Activated gamma-delta T cell (primary cell): ENCODE measurements around the gene CNTN6.
"Not testable (repeated sequence)": the region's sequence is repeated elsewhere in the genome, so short reads cannot be mapped to it uniquely, and the experiment has no call there.

Experiments
- DNase-seq: peaks from one replicate; lab custom pipeline; 2025; lab: John Stamatoyannopoulos, UW

CNTN6 gene

DNA sequence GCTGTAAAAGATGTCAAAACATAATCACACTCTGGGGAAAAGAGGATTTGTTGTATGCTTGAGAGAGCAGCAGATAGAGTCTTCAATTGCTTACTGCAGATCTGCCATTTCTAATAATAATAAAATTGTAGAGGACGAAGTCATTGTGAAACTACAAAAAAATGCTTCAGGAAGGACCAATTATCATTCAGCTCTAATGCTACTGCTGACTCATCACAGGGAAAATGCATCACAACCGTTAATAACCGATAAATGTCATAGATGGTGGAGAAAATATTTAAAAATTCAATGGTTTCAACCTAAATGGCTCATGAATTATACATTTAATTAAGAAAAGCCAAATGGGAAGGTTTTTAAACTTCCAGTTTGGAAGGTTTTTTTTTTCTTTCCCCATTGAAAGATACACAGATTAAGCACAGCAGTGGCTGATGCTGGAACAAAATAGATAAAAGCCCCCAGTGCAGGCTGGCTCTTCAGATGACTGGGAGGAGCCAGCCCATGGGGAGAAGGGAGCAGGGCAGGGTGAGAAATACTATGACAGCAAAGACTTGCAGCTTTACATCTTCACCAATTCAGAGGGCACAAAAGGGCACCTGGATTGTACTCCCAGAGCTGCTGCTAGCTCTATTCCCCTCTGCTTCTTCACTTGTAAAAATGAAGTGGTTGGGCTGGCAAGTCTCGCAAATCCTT, 196.1 kb downstream of the CNTN6 start:
- no peak for DNase-seq

- DNase-seq, result no peak
Measured at GRCh38 chr3:1292571-1293071, 199.8 kb downstream of the CNTN6 start.

DNA sequence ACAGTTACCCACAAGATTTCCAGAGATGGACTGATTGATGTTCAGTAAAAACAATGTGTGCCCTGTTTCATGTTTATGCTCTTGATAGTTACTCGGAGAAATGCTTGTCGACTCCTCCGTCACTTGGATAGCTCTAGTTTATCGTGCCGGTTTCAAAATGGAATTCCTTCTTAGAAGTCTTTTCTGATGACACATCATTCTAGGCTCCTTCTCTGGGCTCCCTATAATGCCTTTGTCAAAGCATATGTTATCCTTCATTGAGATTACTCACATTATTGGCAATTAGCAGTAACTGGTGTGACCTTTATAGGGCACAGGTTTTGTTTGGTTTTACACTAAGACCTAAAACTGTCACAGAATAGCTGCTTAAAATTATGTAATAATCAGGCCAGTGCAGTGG, 201.8 kb downstream of the CNTN6 start:
- DNase-seq, result no peak

DNA sequence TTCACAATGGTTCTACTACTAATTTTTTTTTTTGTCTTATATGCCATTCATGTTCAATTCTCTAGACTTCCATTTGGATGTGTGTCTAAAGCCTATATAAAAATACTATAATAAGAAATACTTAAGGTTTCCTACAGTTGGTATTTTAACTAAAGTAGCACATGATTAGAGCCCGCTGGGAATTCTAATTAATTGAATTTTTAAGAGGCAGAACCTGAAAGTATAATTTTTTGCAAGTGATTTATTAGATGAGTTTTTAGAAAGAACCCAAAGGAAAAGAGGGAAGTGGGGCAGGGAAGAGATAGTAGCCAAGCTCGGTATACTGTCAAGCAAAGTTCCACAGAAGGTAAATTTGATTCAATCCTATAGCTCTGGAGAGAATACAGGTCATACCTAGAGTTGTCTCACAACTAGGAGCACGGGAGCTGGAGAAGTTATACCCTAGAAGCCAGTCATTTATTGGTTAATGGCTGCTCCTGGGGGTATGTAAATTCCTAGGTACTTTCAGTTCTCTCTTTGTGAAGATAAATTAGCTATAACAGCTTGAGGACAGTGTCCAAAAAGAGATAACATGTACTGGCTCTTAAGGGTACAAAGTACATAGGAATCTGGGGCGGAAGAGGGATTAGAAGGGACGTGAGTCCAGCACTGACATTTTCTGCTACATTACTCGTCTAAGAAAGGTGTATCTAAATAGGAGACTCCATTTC, 225.6 kb downstream of the CNTN6 start:
- DNase-seq, result no peak

- no peak for DNase-seq
Measured at GRCh38 chr3:1326546-1326945, 233.7 kb downstream of the CNTN6 start.

DNA sequence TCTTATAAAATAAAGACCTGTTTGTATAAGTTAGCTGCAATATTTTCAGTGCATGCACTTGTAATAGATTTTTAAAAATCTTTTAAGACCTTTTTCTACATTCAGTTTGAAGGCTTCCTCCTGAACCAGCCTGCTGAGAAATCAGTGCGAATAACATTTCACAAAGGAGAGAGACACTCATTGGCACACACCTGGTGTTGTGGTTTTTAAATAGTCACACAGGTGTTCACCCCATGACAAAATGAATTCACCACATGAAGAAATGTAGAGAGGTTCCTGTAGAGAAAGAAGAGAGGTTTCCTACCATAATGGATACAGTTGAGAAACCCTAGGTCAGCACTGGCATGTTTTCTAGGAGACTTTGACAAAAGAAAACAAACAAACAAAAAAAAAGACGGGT, 237.3 kb downstream of the CNTN6 start:
- no peak for DNase-seq

GRCh38 chr3:1346386-1346785, 253.6 kb downstream of the CNTN6 start:
- no peak for DNase-seq

DNA sequence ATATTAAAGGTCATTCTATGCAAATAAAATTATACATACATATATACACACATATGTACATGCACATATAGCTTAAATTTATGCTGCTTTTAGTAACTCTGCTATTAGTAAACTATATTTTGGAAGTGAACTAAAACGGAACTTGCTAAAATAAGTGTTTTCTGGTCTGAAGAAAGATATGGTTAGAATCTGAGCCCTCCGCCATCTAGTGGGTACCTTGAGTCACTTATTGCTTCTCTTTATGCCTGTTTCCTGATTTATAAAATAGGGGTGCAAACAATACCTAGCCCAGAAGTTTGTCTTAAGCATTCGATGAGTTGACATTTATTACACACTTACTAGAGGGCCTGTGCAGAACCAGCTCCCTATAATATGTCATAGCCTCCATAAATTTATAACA, 255.7 kb downstream of the CNTN6 start:
- DNase-seq, result no peak

- no peak for DNase-seq
Measured at GRCh38 chr3:1350885-1351284, 258.1 kb downstream of the CNTN6 start.

DNA sequence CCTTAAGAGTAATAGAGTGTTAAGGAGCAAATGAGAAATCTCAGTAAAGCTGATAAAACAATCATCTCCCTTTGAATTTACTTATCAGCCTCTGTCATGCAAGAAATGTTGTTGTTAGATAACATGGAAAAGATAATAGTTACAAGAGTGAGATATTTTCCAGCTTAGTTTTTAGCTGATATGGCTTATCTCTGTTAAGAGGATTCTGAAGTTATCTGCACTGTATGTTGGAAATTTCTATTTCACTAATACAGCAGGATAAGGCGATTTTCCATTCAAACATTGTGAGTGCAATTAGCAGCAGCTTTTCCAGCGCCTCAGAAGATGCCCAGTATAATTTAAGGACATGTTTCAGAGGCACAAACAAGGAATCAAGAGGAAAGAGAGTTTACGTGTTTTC, 262.9 kb downstream of the CNTN6 start:
- DNase-seq, result no peak

DNA sequence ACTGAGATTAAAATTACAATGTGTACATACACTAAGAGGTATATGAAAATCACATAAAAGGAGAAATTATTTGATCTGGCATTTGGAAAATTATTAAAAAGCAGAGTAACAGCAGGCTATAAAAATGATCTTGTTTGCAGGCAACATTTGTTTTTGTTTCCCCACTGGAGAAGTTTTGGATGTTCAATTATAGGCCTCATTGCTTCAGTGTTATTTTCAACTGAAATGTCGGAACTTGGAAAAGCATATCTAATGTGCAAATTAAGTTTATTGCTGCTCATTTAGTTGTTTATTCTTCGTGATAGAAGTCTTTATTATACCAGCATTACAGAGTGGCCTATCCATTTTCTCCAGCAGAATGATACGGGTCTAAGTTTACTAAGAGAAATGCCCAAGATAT, 263.3 kb downstream of the CNTN6 start:
- DNase-seq, result no peak

DNA sequence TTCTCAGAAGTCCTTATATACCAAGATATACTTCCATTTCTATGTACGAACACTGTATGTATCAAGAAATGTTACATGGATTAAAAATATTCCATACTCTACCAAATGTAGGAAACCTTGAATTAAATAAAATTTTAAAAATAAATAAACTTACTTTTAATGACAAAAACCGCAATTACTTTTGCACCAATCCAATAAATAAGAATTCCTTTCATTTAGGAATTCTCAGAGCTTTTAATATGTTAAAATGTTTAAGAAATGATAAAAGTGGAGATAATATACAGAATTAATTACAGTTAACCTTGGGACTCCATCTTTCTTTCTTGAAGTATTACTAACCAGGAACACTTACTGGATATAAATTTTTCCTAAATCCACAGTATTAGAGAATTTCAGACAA, 272.7 kb downstream of the CNTN6 start:
- no peak for DNase-seq

- DNase-seq, result no peak
Measured at GRCh38 chr3:1374471-1374870, 281.6 kb downstream of the CNTN6 start.

- no peak for DNase-seq
Measured at GRCh38 chr3:1375145-1375544, 282.3 kb downstream of the CNTN6 start.

- no peak for DNase-seq
Measured at GRCh38 chr3:1380926-1381646, 288.3 kb downstream of the CNTN6 start.

- DNase-seq, result no peak
Measured at GRCh38 chr3:1381647-1382036, 288.8 kb downstream of the CNTN6 start.

- DNase-seq, result not testable (repeated sequence)
Measured at GRCh38 chr3:1387396-1387905, 294.6 kb downstream of the CNTN6 start.

DNA sequence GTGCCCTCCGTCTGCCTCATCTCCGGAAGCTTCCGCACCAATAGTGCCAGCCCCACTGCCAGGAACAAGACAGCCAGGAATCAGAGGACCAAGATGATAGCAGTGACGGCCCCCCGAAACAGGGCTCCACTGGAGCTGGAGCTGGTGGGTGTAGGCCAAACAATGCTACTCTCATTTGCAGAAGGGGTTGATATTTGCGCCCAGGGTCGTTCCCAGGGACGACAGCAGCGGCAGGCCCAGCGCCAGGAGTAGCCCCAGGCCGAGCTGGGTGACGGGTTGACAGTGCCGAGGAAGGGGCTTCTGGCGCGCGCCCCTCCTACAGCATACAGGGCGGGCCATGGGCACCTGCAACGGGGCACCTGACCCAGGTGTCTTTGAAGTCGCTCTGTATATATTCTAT, 301.4 kb downstream of the CNTN6 start:
- DNase-seq, result no peak

DNA sequence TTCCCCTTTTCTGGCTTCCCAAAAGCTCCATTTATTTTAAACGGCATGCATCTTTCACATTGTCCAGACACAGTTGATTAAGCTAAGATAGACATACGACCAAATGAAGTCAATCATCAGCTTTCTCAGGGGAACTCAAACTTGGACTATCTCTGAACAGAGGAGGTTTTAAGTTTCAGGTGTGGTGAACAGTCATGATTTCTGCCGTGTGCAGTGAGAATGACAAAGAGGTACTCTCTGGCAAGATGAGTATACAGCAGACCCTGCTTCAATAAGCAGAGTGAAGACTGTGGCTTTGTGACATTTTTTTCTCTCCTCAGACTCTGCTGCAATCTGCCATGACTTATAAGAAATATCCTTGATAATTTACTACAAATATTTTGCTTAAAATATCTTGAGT, 307.7 kb downstream of the CNTN6 start:
- no peak for DNase-seq

DNA sequence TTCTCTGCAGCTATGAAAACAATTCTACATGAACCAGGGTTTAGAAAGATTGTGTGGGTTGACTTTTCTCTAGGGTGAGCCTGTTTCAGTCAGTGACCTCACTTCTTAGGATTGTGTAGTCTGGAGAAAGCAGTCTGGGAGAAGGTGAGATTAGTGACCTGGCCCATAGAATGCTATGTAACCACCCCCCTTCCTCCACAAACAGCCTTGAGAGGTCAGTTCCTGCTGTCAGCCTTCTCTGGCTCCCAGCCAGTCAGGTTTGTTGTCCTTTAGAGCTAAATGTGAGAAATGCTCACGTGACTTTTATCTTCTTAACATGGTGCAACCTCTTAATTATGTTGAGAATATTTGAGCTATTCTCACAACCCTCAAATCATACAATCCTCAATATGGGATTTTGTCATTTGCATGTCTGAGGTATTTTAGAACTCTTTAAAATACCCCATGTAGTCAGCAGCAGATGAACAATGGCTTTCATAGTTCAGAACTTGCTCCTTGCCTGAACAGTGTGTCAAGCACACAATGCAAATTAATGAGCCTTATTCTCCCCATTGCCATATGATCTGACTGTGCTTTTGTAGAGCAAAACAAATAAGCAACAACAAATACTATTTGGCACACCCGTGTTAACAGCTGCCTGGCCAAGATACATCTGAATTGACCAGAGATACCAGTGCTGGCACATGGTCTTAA, 311.6 kb downstream of the CNTN6 start:
- no peak for DNase-seq

DNA sequence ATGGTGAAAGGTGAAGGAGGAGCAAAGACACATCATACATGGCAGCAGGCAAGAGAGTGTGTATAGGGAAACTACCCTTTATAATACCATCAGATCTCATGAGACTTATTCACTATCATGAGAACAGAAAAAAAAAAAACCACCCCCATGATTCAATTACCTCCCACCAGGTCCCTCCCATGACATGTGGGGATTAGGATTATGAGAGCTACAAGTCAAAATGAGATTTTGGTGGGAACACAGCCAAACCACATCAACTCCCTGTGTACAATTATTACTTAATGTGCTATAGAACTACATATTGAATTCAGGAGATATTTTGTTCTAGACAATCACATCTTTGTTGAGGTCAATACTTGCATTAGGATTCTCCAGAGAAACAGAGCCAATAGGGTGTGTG, 313.4 kb downstream of the CNTN6 start:
- DNase-seq, result no peak

- no peak for DNase-seq
Measured at GRCh38 chr3:1421577-1421976, 328.8 kb downstream of the CNTN6 start.
